Pancreas (tissue), 10 donors: ENCODE results near the gene IFT20. TPM values are rescaled to one million over a fixed set of nuclear protein-coding genes. Genes with fewer than 3 reads are reported as not detected.

Experiments used
- ATAC-seq, 4 donors: fragments of 200-7000 bp; cut with Tn5 transposase; one replicate each; pipeline versions ENCODE4 v1.8.0 to v1.9.1; 2020; ENCODE audit warnings: mild to moderate bottlenecking in 4 of 4, moderate library complexity in 4 of 4
- DNase-seq, 6 donors: peaks; one replicate each; pipeline ENCODE4 v3.0.0-alpha.2; 2020
- FAIRE-seq: peaks from 2 replicates; lab custom pipeline; 2012; peaks lifted over from hg19 to GRCh38; lab: Jason Lieb, UNC
- H3K27ac ChIP-seq, 4 donors: fragments of 200-600 bp; sonication (generic); 1 replicate in 3 of 4; 2 replicates in 1 of 4; pipeline versions ENCODE4 v1.5.0 to v1.8.0; 2020
- H3K27me3 ChIP-seq, 4 donors: fragments of 200-600 bp; one replicate each; pipeline ENCODE4 v1.8.0; 2021
- H3K36me3 ChIP-seq, 3 donors: fragments of 200-600 bp; sonication (generic) in 1 of 3; one replicate each; pipeline versions ENCODE4 v1.5.0 to v1.8.0; 2020 to 2021
- H3K4me1 ChIP-seq, 3 donors: fragments of 200-600 bp; one replicate each; pipeline ENCODE4 v1.8.0; 2021
- H3K4me3 ChIP-seq, 4 donors: fragments of 200-600 bp; sonication (generic) in 2 of 4; one replicate each; pipeline versions ENCODE4 v1.5.0 to v1.8.0; 2020 to 2021
- H3K9me3 ChIP-seq, 4 donors: fragments of 200-600 bp; one replicate each; pipeline ENCODE4 v1.8.0; 2021
- WGBS, 2 donors: extraction: QIAGEN DNeasy Blood & Tissue Kit; methylation state at CpG; one replicate each; pipeline ENCODE4 v1.1.7; 2013; 5-methylcytosine and 5-hydroxymethylcytosine counted together
- intact Hi-C, 3 donors: fragments of 100-400 bp; cut with DNase I; formaldehyde crosslinking; loops; one replicate each; pipeline versions ENCODE4 v1.11.1 to v1.14.2; 2022
- polyA plus RNA-seq, 2 donors: library from polyadenylated mRNA; stranded (reverse); fragments of 200-250 nt; gene quantifications; one replicate each; pipeline ENCODE4 v1.2.3, GENCODE V29; 2013
- total RNA-seq, 6 donors: library from RNA; stranded (reverse); fragmentation: NEBNext Ultra II Directional in 4 of 6; extraction: Animal tissue kit (Norgen Biotek cat#: 25700) in 4 of 6; gene quantifications; one replicate each; pipeline versions ENCODE4 v1.2.1 to v1.2.4, GENCODE V29; 2021 to 2023
- TF ChIP-seq, protein P1 (sequence below), 4 donors: fragments of 200-600 bp; sonication (generic) in 3 of 4; IDR thresholded peaks; one replicate each; pipeline versions ENCODE4 v1.5.0 to v1.8.0; 2021; ENCODE audit warnings: antibody characterized with exemption in 4 of 4
- donor health status: healthy with polysubstance abuse.
- donor health status: DM: no; HTN: no; CAD: no; lungs with moderate emphysema.
- donor health status: DM: no; HTN: no; CAD: no.
- donor health status: control.
- donor health status: control.
- donor health status: Bipolar disorder and iron deficiency.
- donor health status: DM: yes; HTN: yes; CAD: no.
- donor health status: DM: no; HTN: no; CAD: no.
- donor health status: DM: no; HTN: no; CAD: no.
- donor health status: DM: yes; HTN: yes; CAD: no.

The IFT20 gene
- total and polyA plus RNA-seq, 8 donors = 42.3 to 79.0 (median 50.3) TPM

DNA sequence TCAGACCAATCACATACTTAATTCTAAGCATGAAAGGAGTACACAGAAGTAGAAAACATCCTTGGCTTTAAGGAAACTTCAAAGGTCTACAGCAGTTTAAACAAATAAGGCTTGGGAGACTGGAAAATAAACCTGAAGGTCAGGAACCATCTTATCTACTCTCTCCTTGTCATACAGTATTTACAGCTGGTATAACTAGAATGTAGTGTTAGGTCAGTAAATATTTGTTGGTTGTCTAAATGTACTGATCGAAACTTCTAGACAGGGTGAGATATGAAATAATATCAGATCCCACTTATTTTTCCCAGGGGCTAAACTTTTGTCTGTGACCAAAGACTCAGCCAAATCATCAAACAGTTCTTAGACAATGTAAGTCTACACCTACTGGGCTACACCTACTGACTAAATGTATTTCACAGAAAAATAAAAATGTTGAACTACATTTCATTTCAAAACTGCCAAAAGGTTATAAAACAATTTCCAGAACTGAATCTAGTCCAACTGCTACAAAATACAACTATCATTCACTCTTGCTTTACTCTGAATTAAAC lies 43.4 kb downstream of the IFT20 start:
- 24 to 27% methylated on average over 1 of the region's 1 CpG for WGBS, 2 donors

GRCh38 chr17:28290703-28291102 lies 44.6 kb downstream of the IFT20 start:
- Histone ChIP-seq H3K4me3 (no peak overlapping the region), H3K9me3 (no peaks in the 10 kb centered on the region), H3K27me3 (no peaks in the 10 kb centered on the region), H3K27ac (no peak overlapping the region), H3K4me1 (peaks cover 0 to 23% (median 21%) of the 10 kb centered on the region in 3 donors), H3K36me3 (no peaks in the 10 kb centered on the region)
- DNase-seq (no peak), FAIRE-seq (no peak), ATAC-seq (no peak)
- 16 to 21% methylated on average over 2 of the region's 2 CpGs for WGBS, 2 donors
- intact Hi-C loops = no loop called here
- TF ChIP-seq, protein P1, sequence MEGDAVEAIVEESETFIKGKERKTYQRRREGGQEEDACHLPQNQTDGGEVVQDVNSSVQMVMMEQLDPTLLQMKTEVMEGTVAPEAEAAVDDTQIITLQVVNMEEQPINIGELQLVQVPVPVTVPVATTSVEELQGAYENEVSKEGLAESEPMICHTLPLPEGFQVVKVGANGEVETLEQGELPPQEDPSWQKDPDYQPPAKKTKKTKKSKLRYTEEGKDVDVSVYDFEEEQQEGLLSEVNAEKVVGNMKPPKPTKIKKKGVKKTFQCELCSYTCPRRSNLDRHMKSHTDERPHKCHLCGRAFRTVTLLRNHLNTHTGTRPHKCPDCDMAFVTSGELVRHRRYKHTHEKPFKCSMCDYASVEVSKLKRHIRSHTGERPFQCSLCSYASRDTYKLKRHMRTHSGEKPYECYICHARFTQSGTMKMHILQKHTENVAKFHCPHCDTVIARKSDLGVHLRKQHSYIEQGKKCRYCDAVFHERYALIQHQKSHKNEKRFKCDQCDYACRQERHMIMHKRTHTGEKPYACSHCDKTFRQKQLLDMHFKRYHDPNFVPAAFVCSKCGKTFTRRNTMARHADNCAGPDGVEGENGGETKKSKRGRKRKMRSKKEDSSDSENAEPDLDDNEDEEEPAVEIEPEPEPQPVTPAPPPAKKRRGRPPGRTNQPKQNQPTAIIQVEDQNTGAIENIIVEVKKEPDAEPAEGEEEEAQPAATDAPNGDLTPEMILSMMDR (IDR thresholded peaks at IDR 0.05) = no peak

More for the DNA sequence above, 43.4 kb downstream of the IFT20 start:
- Histone ChIP-seq H3K27me3 (no peaks in the 10 kb centered on the region), H3K9me3 (no peaks in the 10 kb centered on the region), H3K4me1 (peaks cover 0 to 23% (median 21%) of the 10 kb centered on the region in 3 donors), H3K27ac (peak overlapping the region in 2 of 4 donors; percentile 62 to 67), H3K4me3 (no peak overlapping the region), H3K36me3 (no peaks in the 10 kb centered on the region)
- intact Hi-C loops = no loop called here
- DNase-seq = no peak
- TF ChIP-seq, protein P1 (IDR thresholded peaks at IDR 0.05) = no peak
- peak; percentile 78 to 91 (median 89) for ATAC-seq
- FAIRE-seq = no peak

DNA sequence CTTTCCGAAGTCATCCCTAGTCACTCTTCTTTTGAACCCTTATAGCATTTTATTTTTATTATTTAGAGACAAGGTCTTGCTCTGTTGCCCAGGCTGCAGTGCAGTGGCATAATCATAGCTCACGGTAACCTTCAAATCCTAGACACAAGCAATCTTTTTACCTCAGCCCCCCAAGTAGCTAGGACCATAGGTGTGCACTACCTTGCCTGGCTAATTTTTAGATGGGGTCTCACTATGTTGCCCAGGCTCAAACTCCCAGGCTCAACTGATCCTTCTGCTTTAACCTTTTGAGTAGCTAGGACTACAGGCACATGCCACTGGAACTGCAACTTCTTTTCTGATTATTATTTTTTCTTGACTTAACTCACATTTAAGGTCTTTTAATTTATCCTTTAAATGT lies 49.3 kb downstream of the IFT20 start:
- intact Hi-C loops = no loop called here
- no peaks in the 10 kb centered on the region for H3K36me3 ChIP-seq
- TF ChIP-seq, protein P1 (IDR thresholded peaks at IDR 0.05) = no peak
- no peak overlapping the region for H3K27ac ChIP-seq
- no peak overlapping the region for H3K4me3 ChIP-seq
- peaks cover 0 to 5% (median 3%) of the 10 kb centered on the region in 3 donors for H3K4me1 ChIP-seq
- 68 to 76% methylated on average over 2 of the region's 2 CpGs for WGBS, 2 donors
- ATAC-seq = no peak
- no peaks in the 10 kb centered on the region for H3K27me3 ChIP-seq
- DNase-seq = no peak
- no peaks in the 10 kb centered on the region for H3K9me3 ChIP-seq
- FAIRE-seq = no peak

DNA sequence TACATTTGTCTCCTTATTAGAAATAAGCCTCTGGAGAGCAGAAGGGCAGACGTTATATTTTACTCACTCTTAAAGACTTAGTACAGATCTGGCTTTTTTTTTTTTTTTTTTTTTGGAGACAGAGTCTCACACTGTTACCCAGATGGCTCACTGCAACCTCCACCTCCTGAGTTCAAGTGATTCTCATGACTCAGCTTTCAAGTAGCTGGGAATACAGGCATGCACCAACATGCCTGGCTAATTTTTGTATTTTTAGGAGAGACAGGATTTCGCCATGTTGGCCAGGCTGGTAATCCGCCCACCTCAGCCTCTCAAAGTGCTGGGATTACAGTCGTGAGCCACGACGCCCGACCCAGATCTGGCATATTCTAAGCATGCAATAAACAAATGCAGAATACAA lies 52.7 kb downstream of the IFT20 start:
- ATAC-seq = peak in 3 of 4 donors; percentile 22 to 40 (median 31)
- TF ChIP-seq, protein P1 (IDR thresholded peaks at IDR 0.05) = no peak

GRCh38 chr17:28280826-28281225 lies 54.4 kb downstream of the IFT20 start:
- H3K4me1 ChIP-seq = no peaks in the 10 kb centered on the region
- ATAC-seq = no peak
- no peaks in the 10 kb centered on the region for H3K36me3 ChIP-seq
- FAIRE-seq = no peak
- TF ChIP-seq, protein P1 (IDR thresholded peaks at IDR 0.05) = no peak
- H3K4me3 ChIP-seq = no peak overlapping the region
- H3K9me3 ChIP-seq = no peaks in the 10 kb centered on the region
- DNase-seq = no peak
- 90 to 93% methylated on average over 3 of the region's 3 CpGs for WGBS, 2 donors
- H3K27ac ChIP-seq = no peak overlapping the region
- intact Hi-C loops = no loop called here
- H3K27me3 ChIP-seq = no peaks in the 10 kb centered on the region

More for the DNA sequence above, 52.7 kb downstream of the IFT20 start:
- intact Hi-C loops = no loop called here
- 81 to 82% methylated on average over 7 of the region's 7 CpGs for WGBS, 2 donors
- Histone ChIP-seq H3K9me3 (no peaks in the 10 kb centered on the region), H3K4me3 (no peak overlapping the region), H3K27me3 (no peaks in the 10 kb centered on the region), H3K4me1 (no peaks in the 10 kb centered on the region), H3K27ac (no peak overlapping the region), H3K36me3 (no peaks in the 10 kb centered on the region)
- no peak for FAIRE-seq
- no peak for DNase-seq
